A549 (cell line): Measurements from ENCODE around the gene COMMD7. TPM values are rescaled to one million over a fixed set of nuclear protein-coding genes. Genes with fewer than 3 reads are reported as not detected.

ENCODE experiments used
- ATAC-seq, 2 experiments: fragments of 200-7000 bp in 1 of 2; fragments of >200 bp in 1 of 2; cut with Nextera tagmentation in 1 of 2; cut with Tn5 transposase in 1 of 2; 3 replicates each; pipeline versions ENCODE4 v1.8.0 to v1.9.1; 2018 to 2020; ENCODE audit warnings: mild to moderate bottlenecking in 1 of 2, moderate library complexity in 1 of 2
- CTCF ChIA-PET: fragments of 300-600 bp; sonication (Branson Sonifier 250); formaldehyde crosslinking; extraction: SDS; loops from one replicate; lab custom pipeline; 2021; ENCODE audit warnings: antibody characterized with exemption, inconsistent platforms; lab: Yijun Ruan, JAX
- POLR2A ChIA-PET: fragments of 350-600 bp; formaldehyde crosslinking; extraction: SDS; loops from one replicate; lab custom pipeline; 2021; ENCODE audit warnings: antibody characterized with exemption, inconsistent platforms; lab: Yijun Ruan, JAX
- DNase-seq, 2 experiments: peaks; one replicate each; pipeline versions ENCODE4 v3.0.0 to v3.0.0-alpha.2; 2011 to 2016; ENCODE audit warnings: low read depth in 1 of 2, low spot score in 1 of 2
- FAIRE-seq: peaks from 2 replicates; lab custom pipeline; 2011; peaks lifted over from hg19 to GRCh38; lab: Jason Lieb, UNC
- H3K27ac ChIP-seq, 2 experiments: fragments of >200 bp; sonication (Bioruptor Twin); formaldehyde crosslinking; 3 replicates each; pipeline ENCODE4 v1.5.1; 2016 to 2017
- H3K4me1 ChIP-seq: fragments of >200 bp; sonication (Bioruptor Twin); formaldehyde crosslinking; 3 replicates; pipeline ENCODE4 v1.6.1; 2016
- H3K4me2 ChIP-seq: fragments of >200 bp; sonication (Bioruptor Twin); formaldehyde crosslinking; 3 replicates; pipeline ENCODE4 v1.6.1; 2016
- H3K4me3 ChIP-seq: fragments of >200 bp; sonication (Bioruptor Twin); formaldehyde crosslinking; 3 replicates; pipeline ENCODE4 v1.5.1; 2016
- H3K9me3 ChIP-seq: fragments of >200 bp; sonication (Bioruptor Twin); formaldehyde crosslinking; 3 replicates; pipeline ENCODE4 v1.6.1; 2016
- CBX8 ChIP-seq: fragments of 200-600 bp; sonication (generic); IDR thresholded peaks from 2 replicates; pipeline ENCODE4 v1.6.1; 2016
- CEBPB ChIP-seq, 2 experiments: fragments of >200 bp in 1 of 2; sonication (Bioruptor Twin) in 1 of 2; formaldehyde crosslinking in 1 of 2; IDR thresholded peaks; 2 replicates each; pipeline ENCODE4 v1.6.1; 2012 to 2016
- CHD2 ChIP-seq: fragments of 150-350 bp; IDR thresholded peaks from 2 replicates; pipeline ENCODE4 v1.6.1; 2014; ENCODE audit warnings: low read length; ENCODE audit not compliant: partially characterized antibody
- EHF ChIP-seq: fragments of 250-450 bp; sonication (Bioruptor Pico); IDR thresholded peaks from 2 replicates; pipeline ENCODE4 v1.5.0; 2020; ENCODE audit warnings: mild to moderate bottlenecking
- HOXB5 ChIP-seq: fragments of 250-450 bp; sonication (Bioruptor Pico); IDR thresholded peaks from 2 replicates; pipeline ENCODE4 v1.5.0; 2020; ENCODE audit warnings: mild to moderate bottlenecking, moderate library complexity
- JUN ChIP-seq, 2 experiments: fragments of >200 bp; sonication (Bioruptor Twin); formaldehyde crosslinking; IDR thresholded peaks; 2 replicates in 1 of 2; 3 replicates in 1 of 2; pipeline ENCODE4 v1.6.1; 2016 to 2017
- JUNB ChIP-seq: fragments of >200 bp; sonication (Bioruptor Twin); formaldehyde crosslinking; IDR thresholded peaks from 2 replicates; pipeline ENCODE4 v1.6.1; 2016
- MAX ChIP-seq: IDR thresholded peaks from 2 replicates; pipeline ENCODE4 v1.6.1; 2012
- MAZ ChIP-seq: fragments of 150-350 bp; IDR thresholded peaks from 2 replicates; pipeline ENCODE4 v1.6.1; 2014; ENCODE audit warnings: antibody characterized with exemption, low read depth, low read length, borderline replicate concordance
- NPAS2 ChIP-seq: fragments of 250-450 bp; sonication (Bioruptor Pico); IDR thresholded peaks from 2 replicates; pipeline ENCODE4 v1.8.0; 2022; ENCODE audit warnings: mild to moderate bottlenecking, moderate library complexity, borderline replicate concordance
- NR3C1 ChIP-seq: fragments of >200 bp; sonication (Bioruptor Twin); formaldehyde crosslinking; IDR thresholded peaks from 3 replicates; pipeline ENCODE4 v1.6.1; 2017
- RARB ChIP-seq: fragments of 250-450 bp; sonication (Bioruptor Pico); IDR thresholded peaks from 2 replicates; pipeline ENCODE4 v1.8.0; 2021; ENCODE audit warnings: mild to moderate bottlenecking, moderate library complexity
- REST ChIP-seq: fragments of 200-600 bp; sonication (generic); IDR thresholded peaks from 2 replicates; pipeline ENCODE4 v1.6.1; 2016; ENCODE audit warnings: antibody characterized with exemption, mild to moderate bottlenecking, moderate library complexity
- TFCP2L1 ChIP-seq: fragments of 250-450 bp; sonication (Bioruptor Pico); IDR thresholded peaks from 2 replicates; pipeline ENCODE4 v1.5.0; 2021; ENCODE audit warnings: mild to moderate bottlenecking
- ZC3H11A ChIP-seq: fragments of 450-650 bp; IDR thresholded peaks from 2 replicates; pipeline ENCODE4 v1.6.1; 2014; ENCODE audit warnings: antibody characterized with exemption, mild to moderate bottlenecking
- ZFP36 ChIP-seq: fragments of 450-650 bp; IDR thresholded peaks from 2 replicates; pipeline ENCODE4 v1.6.1; 2014; ENCODE audit warnings: borderline replicate concordance; ENCODE audit not compliant: partially characterized antibody
- ZSCAN20 ChIP-seq: fragments of 250-450 bp; sonication (Bioruptor Pico); IDR thresholded peaks from 2 replicates; pipeline ENCODE4 v1.8.0; 2022; ENCODE audit warnings: mild to moderate bottlenecking, moderate library complexity
- WGBS: methylation state at CpG from one replicate; pipeline ENCODE4 v1.1.6; 2017; ENCODE audit errors: missing lambda C conversion rate; 5-methylcytosine and 5-hydroxymethylcytosine counted together
- polyA plus RNA-seq, 4 experiments: library from polyadenylated mRNA; depleted of rRNA in 3 of 4; stranded (reverse); fragments of >200 nt; fragmentation: RNase III in 1 of 4; extraction: RNeasy Plus Mini Kit Qiagen cat#74134 plus additional on column Dnase treatment in 1 of 4; gene quantifications; 2 replicates in 3 of 4; 3 replicates in 1 of 4; pipeline ENCODE4 v1.2.3, GENCODE V29; 2011 to 2017
- TF ChIP-seq, protein P1 (sequence below): fragments of 450-650 bp; IDR thresholded peaks from 2 replicates; pipeline ENCODE4 v1.6.1; 2014; ENCODE audit warnings: antibody characterized with exemption

The COMMD7 gene
- polyA plus RNA-seq, 2 of the 4 experiments (the other 2 are of a cell fraction) = 55.7 to 74.1 TPM

DNA sequence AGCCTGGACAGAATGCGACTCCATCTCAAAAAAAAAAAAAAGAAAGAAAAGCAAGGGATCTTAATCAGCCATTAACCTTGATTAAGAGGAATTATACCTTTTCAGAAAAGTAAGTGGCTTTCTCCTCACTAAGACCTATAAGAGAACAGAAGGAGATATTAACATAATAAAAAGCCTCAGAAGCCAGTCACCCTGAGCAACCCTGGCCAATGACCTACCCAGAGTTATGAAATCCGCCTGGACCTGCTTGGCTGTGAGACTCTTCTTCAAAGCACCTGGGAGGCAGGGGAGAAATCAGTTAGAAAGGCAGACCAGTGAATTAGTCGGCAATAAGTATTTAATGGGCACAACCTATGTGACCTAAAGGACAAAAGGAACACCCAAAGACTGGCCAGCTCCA lies 36.8 kb downstream of the COMMD7 start (continued):
- TF ChIP-seq, protein P1, sequence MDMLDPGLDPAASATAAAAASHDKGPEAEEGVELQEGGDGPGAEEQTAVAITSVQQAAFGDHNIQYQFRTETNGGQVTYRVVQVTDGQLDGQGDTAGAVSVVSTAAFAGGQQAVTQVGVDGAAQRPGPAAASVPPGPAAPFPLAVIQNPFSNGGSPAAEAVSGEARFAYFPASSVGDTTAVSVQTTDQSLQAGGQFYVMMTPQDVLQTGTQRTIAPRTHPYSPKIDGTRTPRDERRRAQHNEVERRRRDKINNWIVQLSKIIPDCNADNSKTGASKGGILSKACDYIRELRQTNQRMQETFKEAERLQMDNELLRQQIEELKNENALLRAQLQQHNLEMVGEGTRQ = no peak
- TF ChIP-seq CEBPB (IDR thresholded peaks at IDR 0.05) (no peak), RARB (CRISPR knock-in tag) (no peak)

GRCh38 chr20:32702706-32703425 lies 40.4 kb downstream of the COMMD7 start:
- Histone ChIP-seq H3K4me3 (no peak overlapping the region), H3K9me3 (no peaks in the 10 kb centered on the region), H3K4me2 (no peak overlapping the region), H3K4me1 (peaks cover under 1% of the 10 kb centered on the region; the same call in 1 of the 3 replicates), H3K27ac (no peak overlapping the region)
- no peak for DNase-seq
- 90% methylated on average over 9 of the region's 9 CpGs for WGBS
- ChIA-PET CTCF (interaction anchor here (0.5 to 1.5 kb wide), 2 partner anchors 29 to 67 kb away, joined by 4 to 7 read pairs; partner anchors contain the start of gene C20orf203), POLR2A (interaction anchor here (0.6 to 0.7 kb wide), 2 partner anchors 12 to 183 kb away, joined by 3 to 5 read pairs; no protein-coding TSS in a partner anchor)
- no peak for ATAC-seq
- no peak for TF ChIP-seq NR3C1
- TF ChIP-seq CBX8 = no peak
- TF ChIP-seq TFCP2L1 = no peak
- no peak for TF ChIP-seq MAX
- TF ChIP-seq JUNB = no peak
- no peak for FAIRE-seq

DNA sequence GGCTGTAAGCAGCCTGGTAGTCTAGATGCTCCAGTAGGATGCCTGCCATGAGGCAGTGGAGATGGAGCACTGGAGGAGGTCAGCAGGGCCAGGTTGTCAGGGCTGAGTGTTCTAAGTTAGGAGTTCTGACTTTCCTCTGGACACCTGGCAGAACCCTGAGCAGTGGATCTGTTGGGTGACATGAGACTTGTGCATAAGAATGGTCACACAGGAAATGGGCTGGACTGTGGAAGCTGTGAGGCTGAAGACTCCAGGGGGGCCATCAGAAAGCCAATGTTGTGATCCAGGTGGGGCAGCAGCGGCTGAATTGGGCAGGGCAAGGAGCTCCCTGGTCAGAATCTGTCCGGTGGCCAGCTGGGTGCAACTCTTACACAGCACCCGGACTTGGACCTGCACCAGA lies 45.7 kb downstream of the COMMD7 start:
- ChIA-PET POLR2A (no interaction called here), CTCF (interaction anchor here (1.5 kb wide), 1 partner anchor 10 kb away, joined by 3 read pairs; no protein-coding TSS in a partner anchor)
- TF ChIP-seq REST (no peak), ZFP36 (no peak), ZC3H11A (no peak), EHF (CRISPR knock-in tag) (no peak), HOXB5 (CRISPR knock-in tag) (no peak), JUN (IDR thresholded peaks at IDR 0.05) (no peak), ZSCAN20 (CRISPR knock-in tag) (no peak), NPAS2 (CRISPR knock-in tag) (no peak), MAZ (no peak), CHD2 (no peak)
- TF ChIP-seq, protein P1 = no peak
- Histone ChIP-seq H3K4me1 (no peaks in the 10 kb centered on the region), H3K27ac (no peak overlapping the region), H3K4me3 (no peak overlapping the region), H3K9me3 (no peaks in the 10 kb centered on the region), H3K4me2 (no peak overlapping the region)
- WGBS = 100% methylated on average over 3 of the region's 3 CpGs
- ATAC-seq (peak; percentile 27 to 39; a peak in 3 of 6 replicates), FAIRE-seq (no peak), DNase-seq (no peak)
